Stimulated activated CD8-positive, alpha-beta memory T cell treated with anti-CD3 and anti-CD28 coated beads, Interleukin-4, amount 100 ng/mL, for 4 hours (primary cell): ENCODE measurements around the gene TOMT.
A peak's percentile ranks its signal among the peaks of the same experiment; 100 is the strongest.

Source experiments
- DNase-seq, 2 donors: peaks; one replicate each; pipeline ENCODE4 v3.0.0-alpha.2; 2020; ENCODE audit warnings: low read depth in 2 of 2, low spot score in 1 of 2

Gene TOMT, protein sequence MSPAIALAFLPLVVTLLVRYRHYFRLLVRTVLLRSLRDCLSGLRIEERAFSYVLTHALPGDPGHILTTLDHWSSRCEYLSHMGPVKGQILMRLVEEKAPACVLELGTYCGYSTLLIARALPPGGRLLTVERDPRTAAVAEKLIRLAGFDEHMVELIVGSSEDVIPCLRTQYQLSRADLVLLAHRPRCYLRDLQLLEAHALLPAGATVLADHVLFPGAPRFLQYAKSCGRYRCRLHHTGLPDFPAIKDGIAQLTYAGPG

DNA sequence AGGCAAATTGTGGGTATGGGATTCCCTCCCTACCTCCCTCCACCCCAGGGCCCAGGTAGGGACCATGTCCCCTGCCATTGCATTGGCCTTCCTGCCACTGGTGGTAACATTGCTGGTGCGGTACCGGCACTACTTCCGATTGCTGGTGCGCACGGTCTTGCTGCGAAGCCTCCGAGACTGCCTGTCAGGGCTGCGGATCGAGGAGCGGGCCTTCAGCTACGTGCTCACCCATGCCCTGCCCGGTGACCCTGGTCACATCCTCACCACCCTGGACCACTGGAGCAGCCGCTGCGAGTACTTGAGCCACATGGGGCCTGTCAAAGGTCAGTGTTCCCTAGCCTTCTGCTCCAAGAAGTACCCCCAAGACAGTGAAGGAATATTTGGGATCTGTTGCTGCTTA lies at the start of gene TOMT:
Gene TOMT, plus strand, starts transcription at position 37 of the 400 bp plus-strand sequence. Its CDS starts 28 bp downstream, at position 65.
- DNase-seq, result no peak

DNA sequence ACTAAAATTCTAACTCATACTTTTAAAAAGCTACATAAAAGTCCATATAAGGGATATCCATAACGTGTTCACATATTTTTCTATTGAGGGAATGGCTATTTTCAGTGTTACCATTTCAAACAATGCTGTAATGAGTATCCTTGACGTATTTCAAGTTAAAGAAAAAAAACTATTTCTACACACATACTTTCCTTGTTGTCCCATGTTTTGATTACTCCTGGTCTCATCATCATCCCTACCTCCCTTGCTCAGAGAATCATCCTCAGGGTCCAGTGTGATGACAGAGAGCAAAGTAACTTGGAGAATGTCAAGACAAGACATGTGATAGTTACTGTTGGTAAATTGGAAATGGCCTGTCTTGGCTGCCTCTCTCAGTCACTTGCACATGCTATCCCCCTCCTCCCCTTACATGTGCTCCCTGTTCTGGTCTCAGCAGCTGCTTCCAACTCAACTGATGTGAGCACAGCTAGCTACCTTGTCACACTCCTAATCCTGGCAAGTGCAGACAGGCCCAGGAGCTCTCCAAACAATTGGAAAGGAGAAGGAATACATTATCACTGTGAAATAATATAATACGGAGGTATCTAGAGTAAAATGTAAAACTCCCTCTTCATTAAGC lies 47.2 kb upstream of the TOMT start:
- DNase-seq, result no peak

DNA sequence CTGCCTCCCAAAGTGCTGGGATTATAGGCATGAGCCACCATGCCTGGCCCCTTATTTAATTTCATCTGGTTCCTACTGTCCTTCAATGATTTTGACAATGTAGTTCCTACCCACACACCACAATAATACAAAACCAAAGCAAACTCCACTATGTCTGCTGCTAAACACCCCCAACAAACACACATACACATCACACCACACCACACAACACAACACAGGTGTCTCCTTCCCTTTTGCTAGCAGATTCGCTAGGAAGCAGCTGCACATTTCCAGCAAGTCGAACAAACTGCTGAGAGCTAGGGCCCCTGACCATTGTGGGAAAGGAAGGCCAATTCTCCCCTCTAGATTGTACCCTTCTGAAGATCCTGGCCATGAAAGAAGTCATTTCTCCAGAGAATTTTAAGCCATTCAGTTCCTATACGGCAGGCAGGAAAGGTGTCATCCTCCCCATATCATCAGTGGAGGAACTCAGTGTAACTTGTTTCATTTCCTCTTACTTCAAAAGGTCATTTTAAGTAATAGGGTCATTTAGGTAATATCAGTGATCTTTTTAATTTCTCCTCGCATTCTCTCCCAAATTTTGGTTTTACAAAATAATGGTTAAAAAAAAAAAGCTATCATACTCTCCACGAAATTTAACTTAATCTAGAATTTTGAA lies 43.9 kb upstream of the TOMT start:
- DNase-seq, result no peak

DNA sequence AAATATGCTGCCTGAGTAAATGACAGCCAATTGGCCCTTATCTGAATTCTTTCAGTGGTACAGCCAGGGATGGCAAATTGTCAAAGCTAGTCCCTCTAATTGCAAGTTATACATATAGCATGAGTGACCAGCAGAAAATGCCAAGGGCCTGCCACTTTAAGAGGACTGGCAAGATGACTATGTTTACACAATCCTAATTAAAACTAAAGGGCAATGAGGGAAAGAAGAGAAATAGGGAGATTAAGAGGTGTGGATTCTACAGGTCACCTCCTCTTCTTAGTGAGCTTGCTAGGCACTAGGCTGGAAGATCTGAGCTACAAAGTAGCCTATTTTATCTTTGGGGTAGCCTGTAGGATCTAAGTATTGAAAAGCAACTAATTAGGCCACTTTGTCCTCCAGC lies 38.9 kb upstream of the TOMT start:
- DNase-seq, result no peak

DNA sequence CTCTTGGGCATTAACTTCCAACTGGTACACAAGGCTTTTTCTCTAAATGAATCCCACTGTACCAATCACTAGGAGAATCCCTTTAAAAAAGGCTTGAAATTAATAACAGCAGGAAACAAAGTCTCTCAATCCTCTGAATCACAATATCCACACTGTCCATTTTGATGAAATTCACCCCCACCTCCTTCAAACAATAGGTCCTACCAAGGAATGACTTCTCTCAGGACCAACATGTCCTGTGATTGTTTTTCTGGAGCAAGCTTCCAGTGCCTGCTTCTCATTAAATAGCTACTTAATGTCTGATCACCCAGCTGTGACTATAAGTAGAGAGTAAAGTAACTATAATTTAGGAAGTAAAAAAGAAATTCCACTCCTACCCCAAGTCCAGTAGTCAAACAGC lies 38.5 kb upstream of the TOMT start:
- no peak for DNase-seq

DNA sequence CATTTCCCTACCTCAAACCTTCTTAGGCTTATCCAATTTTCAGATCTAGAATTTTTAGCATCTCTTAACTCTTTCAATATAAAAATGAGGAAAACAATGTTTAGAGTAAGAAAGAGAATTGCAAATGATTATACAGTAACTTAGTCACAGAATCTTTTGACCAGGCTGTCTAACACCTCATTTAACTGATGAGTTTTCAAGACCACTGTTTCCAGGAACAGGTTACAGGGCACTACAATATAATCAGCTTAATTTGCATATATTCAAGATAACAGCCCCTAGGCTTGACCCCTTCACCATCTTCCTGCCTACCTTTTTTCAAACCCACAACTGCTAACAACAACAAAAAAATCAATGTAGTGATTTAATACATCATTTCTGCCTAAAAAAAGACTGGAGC lies 38.0 kb upstream of the TOMT start:
- no peak for DNase-seq

DNA sequence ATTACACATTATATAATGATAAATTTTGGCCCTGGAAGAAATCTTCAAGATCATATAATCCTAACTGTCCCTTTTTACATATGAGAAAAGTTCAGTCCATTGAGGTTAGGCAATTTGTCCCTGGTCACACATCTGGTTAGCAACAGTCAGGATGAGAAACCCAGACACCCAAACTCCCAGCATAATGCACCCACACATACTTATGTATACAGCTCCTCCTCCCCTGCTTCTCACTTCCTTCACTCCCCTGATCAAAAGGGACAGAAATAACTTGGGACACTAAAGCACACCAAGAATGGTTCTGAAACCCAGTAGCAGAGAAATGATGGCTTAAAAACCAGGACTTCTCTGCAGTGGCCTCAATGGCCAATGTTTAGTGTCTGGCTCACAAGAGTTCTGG lies 36.5 kb upstream of the TOMT start:
- DNase-seq, result no peak

DNA sequence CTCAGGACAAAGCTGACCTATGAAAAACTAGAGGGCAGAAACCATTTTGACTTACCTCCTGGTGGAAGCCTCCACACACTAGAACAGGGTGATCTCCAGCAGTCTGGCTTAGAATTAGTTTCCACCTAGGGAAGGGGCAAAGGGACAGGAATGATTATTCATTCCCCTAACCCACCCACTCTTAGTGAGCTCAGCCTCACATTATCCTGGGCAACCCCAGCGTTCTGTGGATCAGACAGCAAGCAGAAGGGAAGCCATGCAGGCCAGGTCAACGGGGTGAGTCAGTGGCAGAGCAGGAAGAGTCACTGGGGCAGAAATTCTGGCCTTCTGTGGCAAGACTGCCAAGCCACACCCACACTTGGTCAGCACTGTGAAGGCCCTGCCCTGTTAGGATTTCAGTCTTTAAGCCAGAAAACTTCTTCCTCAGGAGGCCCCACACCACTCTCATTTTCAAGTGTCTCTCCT lies 35.9 kb upstream of the TOMT start:
- DNase-seq, result no peak

DNA sequence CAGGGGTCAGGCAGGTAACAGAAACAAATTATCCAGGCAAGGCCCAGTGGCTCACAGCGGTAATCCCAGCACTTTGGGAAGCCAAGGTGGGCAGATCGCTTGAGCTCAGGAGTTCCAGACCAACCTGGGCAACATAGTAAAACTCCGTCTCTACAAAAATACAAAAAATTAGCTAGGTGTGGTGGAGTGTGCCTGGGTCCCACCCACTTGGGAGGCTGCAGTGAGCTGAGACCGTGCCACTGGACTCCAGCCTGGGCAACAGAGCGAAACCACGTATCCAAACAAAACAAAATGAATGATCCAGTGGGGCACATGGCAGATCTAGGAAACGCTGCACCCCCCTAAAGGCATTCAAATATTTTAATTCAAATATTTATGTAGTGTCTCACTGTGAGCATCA lies 35.2 kb upstream of the TOMT start:
- no peak for DNase-seq

DNA sequence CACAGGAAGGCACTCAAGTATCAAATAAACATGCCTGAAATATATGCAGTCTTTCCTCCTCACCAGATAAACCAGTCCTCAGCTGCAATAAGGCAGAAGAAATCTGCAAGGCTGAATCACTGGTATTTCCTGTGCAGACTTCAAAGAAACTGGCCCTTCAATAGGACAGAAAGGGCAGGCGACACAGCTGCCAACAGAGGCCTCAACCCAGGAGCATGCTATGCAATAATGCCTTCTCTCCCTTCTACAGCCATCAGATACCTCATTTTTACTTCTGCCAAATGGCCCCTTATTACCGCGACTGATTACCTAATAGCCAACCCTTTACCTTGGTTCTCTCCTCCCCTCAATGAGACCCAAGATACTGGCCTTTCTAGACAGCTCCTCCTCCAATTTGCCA lies 33.4 kb upstream of the TOMT start:
- no peak for DNase-seq

DNA sequence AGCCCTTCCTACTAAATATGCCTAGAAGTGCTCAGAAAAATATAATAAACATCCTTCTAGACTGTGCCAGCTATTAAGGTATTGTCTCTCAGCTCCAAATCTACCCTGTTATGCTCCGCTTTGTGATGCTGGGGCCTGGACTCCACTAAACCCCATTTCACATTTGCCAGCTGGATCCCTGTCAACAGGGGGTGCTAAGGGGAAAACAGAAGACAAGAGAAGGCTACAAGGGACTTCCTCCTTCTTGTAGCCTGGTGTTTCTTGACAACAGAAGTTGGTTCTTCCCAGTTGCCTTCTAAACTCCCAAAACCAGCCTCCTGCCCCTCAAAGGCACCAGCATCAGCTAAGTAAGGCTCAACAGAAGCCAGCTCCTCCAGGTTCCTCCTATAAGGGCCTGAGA lies 30.6 kb upstream of the TOMT start:
- no peak for DNase-seq

DNA sequence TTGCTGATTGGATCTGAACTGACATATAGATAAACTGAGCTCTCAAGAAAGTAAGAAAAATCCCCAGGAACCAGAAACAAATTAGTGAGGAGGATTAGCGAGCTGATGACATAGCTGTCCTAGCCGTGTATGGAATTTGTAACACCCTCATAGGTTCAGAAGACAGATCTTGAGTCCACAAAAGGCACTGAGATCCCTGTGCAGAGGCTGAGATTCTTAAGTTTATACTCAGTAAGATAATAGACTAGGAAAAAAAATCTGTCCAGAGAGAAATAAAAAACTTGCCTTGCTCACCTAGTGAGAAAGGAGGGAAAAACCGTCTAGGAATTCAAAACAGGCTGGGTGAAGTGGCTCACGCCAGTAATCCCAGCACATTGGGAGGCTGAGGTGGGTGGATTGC lies 30.0 kb upstream of the TOMT start:
- no peak for DNase-seq

DNA sequence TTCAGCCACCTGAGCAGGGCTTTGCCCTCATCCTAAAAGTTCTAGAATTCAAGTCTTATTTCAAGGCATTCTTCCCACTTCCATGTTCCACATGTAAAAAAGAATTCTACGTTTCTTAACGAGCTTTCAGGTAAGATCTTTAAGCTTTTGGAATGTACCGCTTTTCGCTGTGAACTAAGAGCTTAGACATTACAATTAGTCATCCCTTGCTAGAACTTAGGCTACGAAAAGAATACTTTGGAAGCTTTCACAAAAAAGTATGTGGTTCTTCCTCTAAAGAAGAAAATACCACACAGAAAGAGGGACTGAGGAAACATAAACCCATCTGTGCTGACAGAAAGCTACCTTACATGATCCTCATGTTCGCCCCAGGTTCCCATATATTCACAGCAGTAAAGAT lies 27.2 kb upstream of the TOMT start:
- DNase-seq, result no peak

DNA sequence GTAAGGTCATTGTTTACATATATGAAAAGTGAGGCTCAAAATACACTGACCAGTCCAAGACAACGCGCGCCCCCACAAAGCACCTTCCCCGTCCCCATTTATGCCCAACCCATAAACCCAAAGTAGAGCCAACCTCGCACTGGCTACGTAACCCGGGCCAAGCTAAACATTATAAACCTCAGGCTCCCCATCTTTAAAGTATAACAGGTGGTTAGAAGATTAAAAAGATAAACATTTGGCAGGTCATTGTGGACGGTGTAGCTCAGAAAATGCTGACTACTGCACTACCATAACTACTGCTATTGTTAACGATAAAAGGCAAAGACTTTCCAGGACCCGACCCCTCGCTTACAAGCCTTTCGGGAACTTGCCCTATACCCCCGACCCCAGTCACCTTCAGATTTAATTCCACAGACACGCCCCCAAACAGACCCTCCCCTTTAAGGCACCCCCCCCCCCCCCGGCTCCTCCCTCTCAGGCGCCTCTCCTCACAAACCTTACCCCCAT lies 25.9 kb upstream of the TOMT start:
- no peak for DNase-seq

DNA sequence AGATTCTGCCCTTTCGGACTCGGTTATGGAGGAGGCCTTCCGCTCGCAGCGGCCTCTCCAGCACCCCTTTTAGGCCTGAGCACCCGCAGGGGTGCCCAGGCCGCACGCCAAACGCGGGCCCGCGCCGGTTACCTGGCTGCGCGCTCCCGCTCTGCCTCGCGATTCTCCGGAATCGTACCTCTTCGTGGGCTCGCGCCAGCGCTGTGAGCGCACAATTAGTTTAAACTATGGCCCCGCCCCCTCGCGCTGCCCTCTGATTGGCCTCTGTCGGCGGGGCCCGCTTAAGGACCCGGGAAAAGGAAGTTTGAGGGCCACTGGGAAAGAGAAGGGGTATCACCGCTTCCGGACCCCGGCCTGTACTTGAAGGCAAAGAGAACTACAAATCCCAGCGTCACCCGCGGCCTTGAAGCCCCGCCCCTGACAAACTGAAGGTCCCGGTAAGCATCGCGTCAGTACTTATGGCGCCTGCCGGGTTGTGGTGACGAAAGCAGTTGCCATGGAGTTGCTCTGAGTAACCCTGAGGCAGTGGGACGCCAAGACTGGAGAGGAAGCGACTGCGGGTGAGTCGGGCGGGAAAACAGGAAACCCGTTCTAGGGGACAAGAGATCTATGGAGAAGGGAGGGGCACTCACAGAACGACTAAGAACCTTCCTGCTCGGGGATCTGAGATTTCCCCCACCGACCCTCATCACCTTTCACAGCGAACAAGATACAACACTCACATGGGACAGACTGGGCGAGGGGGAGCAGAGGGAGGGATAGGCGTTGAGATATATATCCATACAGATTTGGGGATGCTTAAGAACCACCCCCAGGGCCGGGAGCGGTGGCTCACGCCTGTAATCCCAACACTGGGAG lies 25.2 kb upstream of the TOMT start, which contains the start of the genes LRRC51 and NUMA1:
Gene LRRC51, plus strand, starts transcription at position 525 of the 858 bp plus-strand sequence. CDS start 8,234 bp downstream, outside the sequence.
Gene NUMA1, minus strand, starts transcription at position 217 of the 858 bp plus-strand sequence. CDS start 44,599 bp downstream, outside the sequence.
- DNase-seq, result peak; percentile 98 to 99

DNA sequence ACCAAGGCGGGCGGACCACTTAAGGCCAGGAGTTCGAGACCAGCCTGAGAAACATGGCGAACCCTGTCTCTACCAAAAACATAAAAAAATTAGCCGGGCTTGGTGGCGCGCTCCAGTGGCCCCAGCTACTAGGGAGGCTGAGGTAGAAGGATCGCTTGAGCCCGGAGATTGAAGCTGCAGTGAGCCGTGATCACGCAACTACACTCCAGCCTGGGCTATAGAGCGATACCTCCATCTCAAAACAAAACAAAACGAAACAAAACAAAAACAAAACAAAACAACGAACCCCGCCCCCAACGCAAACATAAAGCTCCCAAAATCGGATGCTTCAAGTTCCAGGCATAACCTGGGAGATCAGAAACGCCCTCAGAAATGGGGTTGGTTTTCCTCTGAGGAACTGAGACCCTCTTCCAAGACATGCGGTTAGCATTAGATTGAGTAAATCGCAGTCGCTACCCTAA lies 24.5 kb upstream of the TOMT start:
- DNase-seq, result no peak

DNA sequence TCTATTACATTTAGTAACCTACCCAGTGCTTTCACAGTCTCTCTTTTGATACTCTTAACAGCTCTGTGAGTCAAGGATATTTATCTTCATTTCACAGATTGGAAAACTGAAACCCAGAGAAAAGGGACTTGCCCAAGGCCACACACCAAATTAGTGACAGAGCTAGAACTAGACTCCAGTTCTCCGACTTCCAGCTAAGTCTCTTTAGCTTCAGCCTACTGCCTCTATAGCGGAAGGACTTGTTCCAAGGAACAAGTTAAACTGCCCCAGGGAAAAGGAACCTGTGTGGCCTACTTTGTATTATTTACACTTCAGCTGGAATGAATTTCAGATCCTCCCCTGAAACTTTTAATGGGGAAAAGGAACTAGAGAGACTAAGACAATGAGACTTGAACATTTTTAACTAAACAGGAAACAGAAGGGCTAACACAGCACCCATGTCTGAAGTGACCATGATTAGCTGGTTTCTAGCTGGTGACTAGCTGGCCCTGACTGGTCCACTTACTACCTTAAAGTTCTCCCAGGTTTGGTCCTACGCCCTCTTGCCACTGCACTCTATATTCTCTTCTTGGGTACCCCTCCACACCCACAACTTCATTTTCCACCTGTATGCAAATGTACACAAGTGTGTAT lies 23.8 kb upstream of the TOMT start:
- no peak for DNase-seq

DNA sequence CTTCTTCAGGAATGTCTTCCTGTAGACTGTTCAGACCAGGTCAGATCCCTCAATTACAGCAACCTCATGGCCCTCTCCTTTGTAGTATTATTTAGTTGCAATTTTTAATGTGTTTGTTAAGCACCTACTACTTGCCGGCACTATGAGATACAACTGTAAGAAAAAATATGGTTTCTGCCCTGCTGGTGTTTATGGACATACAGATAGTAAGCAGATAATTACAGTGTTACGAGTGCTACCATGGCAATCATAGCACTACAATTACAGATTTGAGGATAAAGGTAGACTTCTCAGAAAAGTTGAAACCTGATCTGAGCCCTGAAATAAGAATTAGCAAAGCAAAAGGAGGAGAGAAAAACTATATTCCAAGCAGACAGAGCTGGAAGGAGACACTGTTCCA lies 22.3 kb upstream of the TOMT start:
- no peak for DNase-seq

DNA sequence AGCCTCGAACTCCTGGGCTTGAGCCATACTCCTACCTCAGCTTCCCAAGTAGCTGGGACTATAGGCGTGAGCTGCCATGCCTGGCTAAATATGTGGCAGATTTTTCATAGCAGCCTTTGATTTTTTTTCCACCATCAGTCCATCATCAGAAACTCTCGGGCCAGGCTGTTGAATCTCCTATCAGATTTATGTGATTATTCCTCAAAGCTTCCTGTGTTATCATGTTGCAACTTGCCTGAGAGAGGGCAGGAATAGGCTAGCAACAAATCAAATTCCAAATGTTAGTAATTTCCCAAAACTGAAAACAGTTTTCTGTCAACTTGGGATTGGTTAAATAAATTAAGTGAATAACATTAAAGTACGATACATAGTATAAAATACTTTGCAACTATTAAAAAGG lies 21.6 kb upstream of the TOMT start:
- no peak for DNase-seq

DNA sequence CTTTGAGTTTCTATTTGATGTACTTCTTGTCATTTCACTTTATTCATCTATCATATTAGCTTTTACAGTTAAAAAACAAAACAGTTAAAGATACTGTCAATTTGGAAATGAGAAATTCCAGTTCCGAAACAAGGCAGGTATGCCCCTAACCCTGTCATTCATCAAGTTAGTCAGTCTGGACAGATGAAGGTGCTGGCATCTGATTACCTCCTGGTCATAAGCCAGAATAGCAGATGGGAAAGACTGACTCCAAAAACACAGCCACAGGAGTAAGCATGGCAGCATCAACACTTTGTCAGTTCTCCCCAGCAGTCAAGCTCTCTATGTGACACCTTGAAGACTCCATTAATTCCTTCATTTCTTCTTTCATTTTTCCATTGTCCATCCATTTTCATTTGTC lies 20.8 kb upstream of the TOMT start:
- no peak for DNase-seq
